ENCODE results near the gene CSMD2. TPM values are rescaled to one million over a fixed set of nuclear protein-coding genes. Genes with fewer than 3 reads are reported as not detected.

CSMD2 gene
- total and polyA plus RNA-seq, 2 of the 4 experiments (the other 2 are of a cell fraction) = under 0.01 to 0.36 TPM

DNA sequence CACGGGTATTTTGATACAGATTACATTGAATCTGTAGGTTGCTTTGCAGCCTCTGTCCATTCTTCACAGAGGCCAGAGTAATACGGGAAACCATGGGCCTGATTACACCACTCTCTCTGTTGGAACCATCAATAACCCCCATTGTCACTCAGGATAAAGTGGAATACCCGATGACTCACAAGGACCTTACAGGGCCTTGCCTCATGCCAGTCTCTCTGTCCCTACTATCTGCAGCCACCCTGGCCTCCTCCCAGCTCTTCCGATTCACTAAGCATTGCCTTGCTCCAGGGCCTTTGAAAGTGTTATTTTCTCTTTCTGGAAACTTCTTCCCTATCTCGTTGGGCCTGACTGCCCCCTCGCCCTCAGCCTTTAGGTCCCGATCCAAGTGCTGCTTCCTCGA, 239.4 kb downstream of the CSMD2 start:
- Histone ChIP-seq H3K23ac (ENCODE audit: low read depth, low read length) (no peak overlapping the region), H3K27ac (ENCODE audit: insufficient read depth, low read length) (no peak overlapping the region), H3K4ac (ENCODE audit: low read depth, low read length) (no peak overlapping the region), H4K5ac (ENCODE audit: low read depth, low read length) (no peak overlapping the region), H3K14ac (replicated peaks; ENCODE audit: low read depth, low read length) (no peak overlapping the region), H3K27me3 (ENCODE audit: control insufficient read depth, insufficient read depth, low read length) (no peaks in the 10 kb centered on the region), H2AFZ (replicated peaks; ENCODE audit: low read length, poor library complexity) (no peak overlapping the region), H3K4me1 (ENCODE audit: control insufficient read depth, insufficient read depth, low read length) (no peaks in the 10 kb centered on the region), H3K79me1 (ENCODE audit: low read depth in 1 of 2, low read length in 2 of 2) (no peaks in the 10 kb centered on the region), H3K56ac (ENCODE audit: extremely low read depth, insufficient read depth, low read length) (no peak overlapping the region), H4K8ac (ENCODE audit: low read depth in 2 of 2, low read length in 2 of 2) (no peak overlapping the region), H3K9ac (ENCODE audit: low read depth, low read length) (no peak overlapping the region), H4K91ac (ENCODE audit: insufficient read depth, low read depth, low read length) (no peak overlapping the region), H3K9me1 (ENCODE audit: insufficient read depth, low read length) (no peaks in the 10 kb centered on the region), H2BK120ac (ENCODE audit: low read depth, low read length) (no peak overlapping the region), H2AK9ac (replicated peaks; ENCODE audit: low read depth, low read length, poor library complexity) (no peak overlapping the region), H2BK15ac (ENCODE audit: low read depth, low read length) (no peak overlapping the region), H2BK20ac (ENCODE audit: low read depth, low read length) (no peak overlapping the region), H3K4me3 (ENCODE audit: insufficient read depth, low read depth, low read length) (no peak overlapping the region), H2AK5ac (ENCODE audit: low read depth, low read length) (no peak overlapping the region), H3K36me3 (ENCODE audit: control insufficient read depth, insufficient read depth, low read length) (no peaks in the 10 kb centered on the region), H2BK5ac (ENCODE audit: low read depth, low read length, poor library complexity, severe bottlenecking) (no peak overlapping the region), H3K4me2 (ENCODE audit: low read depth, low read length) (no peak overlapping the region), H4K20me1 (ENCODE audit: insufficient read depth, low read length) (no peaks in the 10 kb centered on the region), H3K18ac (ENCODE audit: low read depth, low read length) (no peak overlapping the region), H3K9me3 (ENCODE audit: control insufficient read depth, insufficient read depth, low read length) (peaks cover 29% of the 10 kb centered on the region)
- intact Hi-C loops (cut with micrococcal nuclease) = no loop called here
- dilution Hi-C loops (cut with HindIII; ENCODE audit: low sequenced_read_pairs, unreplicated experiment) = no loop called here
- POLR2A ChIA-PET (ENCODE audit: unreplicated experiment) = no interaction called here
- WGBS, 2 experiments (ENCODE audit: extremely low coverage in 2 of 2, insufficient read length in 1 of 2) = 60% methylated on average over 1 of the region's 8 CpGs; no CpG with 5 or more reads in 1 of the 2 experiments
- ATAC-seq (ENCODE audit: low read depth) (no peak), DNase-seq (no peak)
- TF ChIP-seq FOS (IDR thresholded peaks at IDR 0.05; ENCODE audit: low read depth, low read length) (no peak), BHLHE40 (IDR thresholded peaks at IDR 0.05; ENCODE audit: low read depth, low read length) (no peak), RAD21 (IDR thresholded peaks at IDR 0.05; ENCODE audit: low read length) (no peak), SMC3 (IDR thresholded peaks at IDR 0.05; ENCODE audit: low read depth, low read length) (no peak), CEBPB (IDR thresholded peaks at IDR 0.05; ENCODE audit: low read depth, low read length) (no peak), USF2 (IDR thresholded peaks at IDR 0.05; ENCODE audit: low read depth, low read length) (no peak), RCOR1 (IDR thresholded peaks at IDR 0.05; ENCODE audit: insufficient replicate concordance, low read length) (no peak), MAFK (IDR thresholded peaks at IDR 0.05; ENCODE audit: low read depth, low read length) (no peak), CTCF (conservative IDR thresholded peaks at IDR 0.05; ENCODE audit: low read depth, low read length) (no peak), POLR2A (IDR thresholded peaks at IDR 0.05; ENCODE audit: low read depth, low read length) (no peak), NFE2L2 (IDR thresholded peaks at IDR 0.05; ENCODE audit: low read depth, low read length) (no peak), CHD1 (IDR thresholded peaks at IDR 0.05; ENCODE audit: low read depth, low read length) (no peak), RFX5 (IDR thresholded peaks at IDR 0.05; ENCODE audit: low read depth, low read length) (no peak), MXI1 (IDR thresholded peaks at IDR 0.05; ENCODE audit: borderline replicate concordance, low read depth, low read length) (no peak), MAZ (IDR thresholded peaks at IDR 0.05; ENCODE audit: borderline replicate concordance, low read depth, low read length) (no peak)
- TF ChIP-seq, protein P1, sequence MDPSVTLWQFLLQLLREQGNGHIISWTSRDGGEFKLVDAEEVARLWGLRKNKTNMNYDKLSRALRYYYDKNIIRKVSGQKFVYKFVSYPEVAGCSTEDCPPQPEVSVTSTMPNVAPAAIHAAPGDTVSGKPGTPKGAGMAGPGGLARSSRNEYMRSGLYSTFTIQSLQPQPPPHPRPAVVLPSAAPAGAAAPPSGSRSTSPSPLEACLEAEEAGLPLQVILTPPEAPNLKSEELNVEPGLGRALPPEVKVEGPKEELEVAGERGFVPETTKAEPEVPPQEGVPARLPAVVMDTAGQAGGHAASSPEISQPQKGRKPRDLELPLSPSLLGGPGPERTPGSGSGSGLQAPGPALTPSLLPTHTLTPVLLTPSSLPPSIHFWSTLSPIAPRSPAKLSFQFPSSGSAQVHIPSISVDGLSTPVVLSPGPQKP (IDR thresholded peaks at IDR 0.05; ENCODE audit: borderline replicate concordance, low read depth, low read length) = no peak
- in situ Hi-C loops (cut with MboI; ENCODE audit: low sequenced_read_pairs) = no loop called here
- BruUV-seq (replicated peaks) = no TSS peak
- CTCF ChIA-PET = no interaction called here
